Heart right ventricle (tissue), 16 donors: ENCODE measurements around the gene VDR. TPM values are rescaled to one million over a fixed set of nuclear protein-coding genes. Genes with fewer than 3 reads are reported as not detected.
A peak's percentile ranks its signal among the peaks of the same experiment; 100 is the strongest.

Source experiments
- ATAC-seq, 8 donors: fragments of 200-7000 bp; cut with Tn5 transposase; one replicate each; pipeline ENCODE4 v1.9.1; 2020; ENCODE audit warnings: mild to moderate bottlenecking in 8 of 8, moderate library complexity in 8 of 8, moderate number of reproducible peaks in 1 of 8
- DNase-seq, 2 donors: peaks; one replicate each; pipeline ENCODE4 v3.0.0-alpha.2; 2020
- H3K27ac ChIP-seq, 10 donors: fragments of 200-600 bp; sonication (generic) in 2 of 10; one replicate each; pipeline versions ENCODE4 v1.5.0 to v1.8.0; 2020 to 2022; ENCODE audit warnings: mild to moderate bottlenecking in 3 of 10
- H3K27me3 ChIP-seq, 7 donors: fragments of 200-600 bp; one replicate each; pipeline ENCODE4 v1.8.0; 2021 to 2022; ENCODE audit warnings: mild to moderate bottlenecking in 2 of 7
- H3K36me3 ChIP-seq, 9 donors: fragments of 200-600 bp; sonication (generic) in 1 of 9; one replicate each; pipeline versions ENCODE4 v1.5.0 to v1.8.0; 2020 to 2022; ENCODE audit warnings: mild to moderate bottlenecking in 2 of 9
- H3K4me1 ChIP-seq, 9 donors: fragments of 200-600 bp; sonication (generic) in 1 of 9; one replicate each; pipeline versions ENCODE4 v1.5.0 to v1.8.0; 2020 to 2022; ENCODE audit warnings: mild to moderate bottlenecking in 4 of 9
- H3K4me3 ChIP-seq, 10 donors: fragments of 200-600 bp; sonication (generic) in 2 of 10; one replicate each; pipeline versions ENCODE4 v1.5.0 to v1.8.0; 2020 to 2022; ENCODE audit warnings: mild to moderate bottlenecking in 7 of 10, moderate library complexity in 2 of 10
- H3K9me3 ChIP-seq, 11 donors: fragments of 200-600 bp in 10 of 11; sonication (generic) in 2 of 11; one replicate each; pipeline versions ENCODE4 v1.5.0 to v1.8.0; 2013 to 2022; ENCODE audit warnings: mild to moderate bottlenecking in 2 of 11, control low read depth in 1 of 11, moderate library complexity in 1 of 11
- WGBS, 2 donors: extraction: QIAGEN DNeasy Blood & Tissue Kit; methylation state at CpG; one replicate each; pipeline ENCODE4 v1.1.7; 2013; ENCODE audit warnings: inconsistent platforms in 1 of 2; 5-methylcytosine and 5-hydroxymethylcytosine counted together
- intact Hi-C, 10 donors: fragments of 100-400 bp; cut with DNase I; formaldehyde crosslinking; loops; one replicate each; pipeline versions ENCODE4 v1.11.1 to v1.14.2; 2022
- polyA plus RNA-seq, 2 donors: library from polyadenylated mRNA; stranded (reverse); fragments of 200-250 nt; gene quantifications; one replicate each; pipeline ENCODE4 v1.2.3, GENCODE V29; 2013
- total RNA-seq, 10 donors: library from RNA; stranded (reverse); fragmentation: NEBNext Ultra II Directional in 3 of 10; extraction: Animal tissue kit (Norgen Biotek cat#: 25700) in 3 of 10; gene quantifications; one replicate each; pipeline versions ENCODE4 v1.2.1 to v1.2.4, GENCODE V29; 2021 to 2023
- TF ChIP-seq, protein P1 (sequence below), 9 donors: fragments of 200-600 bp; sonication (generic) in 2 of 9; IDR thresholded peaks; one replicate each; pipeline versions ENCODE4 v1.5.0 to v1.8.0; 2021 to 2022; ENCODE audit warnings: antibody characterized with exemption in 9 of 9, mild to moderate bottlenecking in 5 of 9, moderate library complexity in 1 of 9
- donor health status: Arrhythmogenic right ventricular cardiomyopathy.
- donor health status: ischemic (EF 13 %, LVEDD 7.1; RV severe dilation, severe dysfunction).
- donor health status: healthy with polysubstance abuse.
- donor health status: DM: no; HTN: yes; CAD: no.
- donor health status: DM: no; HTN: no; CAD: no.
- donor health status: ischemic (EF 25% LVEDD 6.9; RV normal size, moderate dysfunction).
- donor health status: ischemic (EF 25% LVEDD 5.7; RV mildly dilated, moderate dysfunction).
- donor health status: healthy.
- donor health status: DM: yes; HTN: yes; CAD: no.
- donor health status: Ischemic cardiomyopathy.
- donor health status: ischemic (EF 35%, LVEDD 5.7; RV mildly dilated, moderate dysfunction).
- donor health status: nonischemic (EF 11% LVEDD 7.7; RV severe dilation, severe dysfunction).
- donor health status: DM: yes; HTN: yes; CAD: no.
- donor health status: PGD.
- donor health status: ischemic (EF 29% LVEDD 5.4; RV normal size, mild dysfunction).
- donor health status: nonischemic (EF 23%, LVEDD 6.1; RV moderate dilation, normal function).

VDR gene
- total and polyA plus RNA-seq, 12 donors = 0.08 to 3.0 (median 0.31) TPM

GRCh38 chr12:47941871-47942613, 37.2 kb upstream of the VDR start:
- DNase-seq (no peak), ATAC-seq (peak in 1 of 8 donors; percentile 15)

DNA sequence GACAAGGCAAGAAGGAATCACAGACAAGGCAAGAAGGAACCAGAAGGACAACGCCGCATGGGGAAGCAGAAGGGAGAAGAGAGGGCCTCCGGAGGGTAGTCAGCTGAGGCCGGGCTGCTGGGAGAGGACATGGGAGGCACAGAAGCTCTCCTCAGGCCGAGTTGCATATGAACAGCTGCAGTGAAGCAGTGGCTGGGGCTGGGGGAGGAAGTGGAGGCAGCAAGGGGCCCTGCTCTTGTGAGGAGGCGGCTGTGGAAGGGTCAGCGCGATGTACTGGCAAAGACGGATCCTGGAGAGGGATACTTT, 36.6 kb upstream of the VDR start:
- DNase-seq = no peak
- TF ChIP-seq, protein P1, sequence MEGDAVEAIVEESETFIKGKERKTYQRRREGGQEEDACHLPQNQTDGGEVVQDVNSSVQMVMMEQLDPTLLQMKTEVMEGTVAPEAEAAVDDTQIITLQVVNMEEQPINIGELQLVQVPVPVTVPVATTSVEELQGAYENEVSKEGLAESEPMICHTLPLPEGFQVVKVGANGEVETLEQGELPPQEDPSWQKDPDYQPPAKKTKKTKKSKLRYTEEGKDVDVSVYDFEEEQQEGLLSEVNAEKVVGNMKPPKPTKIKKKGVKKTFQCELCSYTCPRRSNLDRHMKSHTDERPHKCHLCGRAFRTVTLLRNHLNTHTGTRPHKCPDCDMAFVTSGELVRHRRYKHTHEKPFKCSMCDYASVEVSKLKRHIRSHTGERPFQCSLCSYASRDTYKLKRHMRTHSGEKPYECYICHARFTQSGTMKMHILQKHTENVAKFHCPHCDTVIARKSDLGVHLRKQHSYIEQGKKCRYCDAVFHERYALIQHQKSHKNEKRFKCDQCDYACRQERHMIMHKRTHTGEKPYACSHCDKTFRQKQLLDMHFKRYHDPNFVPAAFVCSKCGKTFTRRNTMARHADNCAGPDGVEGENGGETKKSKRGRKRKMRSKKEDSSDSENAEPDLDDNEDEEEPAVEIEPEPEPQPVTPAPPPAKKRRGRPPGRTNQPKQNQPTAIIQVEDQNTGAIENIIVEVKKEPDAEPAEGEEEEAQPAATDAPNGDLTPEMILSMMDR (IDR thresholded peaks at IDR 0.05) = no peak
- WGBS, 2 donors = 74 to 86% methylated on average over 9 of the region's 9 CpGs
- H3K4me3 ChIP-seq = no peak overlapping the region
- ATAC-seq = no peak
- H3K27ac ChIP-seq = no peak overlapping the region
- H3K4me1 ChIP-seq = peaks cover 0 to 18% (median 5%) of the 10 kb centered on the region in 9 donors
- H3K36me3 ChIP-seq = no peaks in the 10 kb centered on the region
- H3K27me3 ChIP-seq = peaks cover 0 to 32% (median 18%) of the 10 kb centered on the region in 7 donors
- no peaks in the 10 kb centered on the region for H3K9me3 ChIP-seq
- intact Hi-C loops = loop anchor here in 2 of 10 donors (10.0 kb wide), 3 partner anchors 77 to 227 kb away; no protein-coding TSS in a partner anchor

More at GRCh38 chr12:47941871-47942613, 37.2 kb upstream of the VDR start:
- 38 to 39% methylated on average over 36 to 40 of the region's 40 CpGs for WGBS, 2 donors
- intact Hi-C loops = loop anchor here in 2 of 10 donors (10.0 kb wide), 3 partner anchors 77 to 227 kb away; no protein-coding TSS in a partner anchor
- Histone ChIP-seq H3K4me1 (peaks cover 0 to 18% (median 5%) of the 10 kb centered on the region in 9 donors), H3K27ac (no peak overlapping the region), H3K36me3 (no peaks in the 10 kb centered on the region), H3K27me3 (peaks cover 0 to 32% (median 18%) of the 10 kb centered on the region in 7 donors), H3K4me3 (no peak overlapping the region), H3K9me3 (no peaks in the 10 kb centered on the region)
- TF ChIP-seq, protein P1 (IDR thresholded peaks at IDR 0.05) = peak in 7 of 9 donors; percentile 14 to 35 (median 29)

DNA sequence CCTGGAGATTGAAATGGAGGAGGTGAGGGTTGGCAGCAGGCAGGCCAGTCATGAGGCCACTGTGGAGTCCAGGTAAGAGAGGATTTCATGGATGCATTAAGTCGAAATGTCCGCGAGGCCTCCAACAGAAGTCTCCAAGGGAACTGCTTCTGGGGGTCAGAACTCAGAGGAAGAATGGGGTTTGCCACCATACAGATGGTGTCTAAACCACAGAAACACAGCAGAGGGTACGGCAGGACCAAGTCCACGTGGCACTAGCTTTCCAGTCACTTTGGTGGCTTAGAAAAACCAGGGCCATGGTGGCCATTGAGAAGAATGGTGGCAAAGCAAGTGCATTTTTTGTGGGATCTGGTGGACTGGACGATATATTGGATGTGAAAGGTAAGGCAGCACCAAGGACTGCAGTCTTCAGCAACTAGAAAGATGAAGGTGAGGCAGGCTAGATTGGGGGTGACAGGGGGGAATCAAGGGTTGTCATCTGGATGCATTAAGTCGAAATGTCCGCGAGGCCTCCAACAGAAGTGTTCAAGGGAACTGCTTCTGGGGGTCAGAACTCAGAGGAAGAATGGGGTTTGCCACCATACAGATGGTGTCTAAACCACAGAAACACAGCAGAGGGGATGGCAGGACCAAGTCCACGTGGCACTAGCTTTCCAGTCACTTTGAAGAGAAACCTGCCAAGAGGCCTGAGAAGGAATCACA, 36.1 kb upstream of the VDR start:
- no peak for ATAC-seq
- Histone ChIP-seq H3K4me1 (peaks cover 0 to 18% (median 4%) of the 10 kb centered on the region in 9 donors), H3K27ac (no peak overlapping the region), H3K9me3 (no peaks in the 10 kb centered on the region), H3K27me3 (peaks cover 0 to 32% (median 18%) of the 10 kb centered on the region in 7 donors), H3K4me3 (no peak overlapping the region), H3K36me3 (no peaks in the 10 kb centered on the region)
- 90 to 91% methylated on average over 10 of the region's 10 CpGs for WGBS, 2 donors
- no peak for DNase-seq
- TF ChIP-seq, protein P1 (IDR thresholded peaks at IDR 0.05) = no peak
- intact Hi-C loops = loop anchor here in 2 of 10 donors (10.0 kb wide), 3 partner anchors 76 to 226 kb away; no protein-coding TSS in a partner anchor

- H3K36me3 ChIP-seq = no peaks in the 10 kb centered on the region
- ATAC-seq (peak in 7 of 8 donors; percentile 31 to 86 (median 80)), DNase-seq (peak; percentile 51 to 62)
- intact Hi-C loops = no loop called here
- no peaks in the 10 kb centered on the region for H3K9me3 ChIP-seq
- H3K4me1 ChIP-seq = peaks cover 0 to 32% (median 9%) of the 10 kb centered on the region in 9 donors
- H3K27me3 ChIP-seq = peaks cover 0 to 31% (median 18%) of the 10 kb centered on the region in 7 donors
- TF ChIP-seq, protein P1 (IDR thresholded peaks at IDR 0.05) = no peak
- no peak overlapping the region for H3K4me3 ChIP-seq
- WGBS, 2 donors = 55 to 62% methylated on average over 6 of the region's 6 CpGs
- no peak overlapping the region for H3K27ac ChIP-seq
Observed at GRCh38 chr12:47939009-47939601, 34.3 kb upstream of the VDR start.
